GM18873 (cell line): ENCODE results near the gene MYL2.
A peak's percentile ranks its signal among the peaks of the same experiment; 100 is the strongest.

Experiments used
- ATAC-seq: cut with Tn5 transposase; IDR thresholded peaks from one replicate; pipeline ENCODE4 v1.9.1; 2021; ENCODE audit warnings: mild to moderate bottlenecking, moderate library complexity, moderate number of reproducible peaks; ENCODE audit not compliant: unreplicated experiment, low FRiP score

Gene MYL2

GRCh38 chr12:110930348-110931314 is 10.3 kb upstream of the MYL2 start:
- ATAC-seq, result no peak

GRCh38 chr12:110929818-110930217 is 9.4 kb upstream of the MYL2 start:
- no peak for ATAC-seq

- no peak for ATAC-seq
Observed at GRCh38 chr12:110928700-110929099, 8.3 kb upstream of the MYL2 start.

GRCh38 chr12:110927546-110927945 is 7.2 kb upstream of the MYL2 start:
- no peak for ATAC-seq

GRCh38 chr12:110923692-110924334 is 3.4 kb upstream of the MYL2 start:
- no peak for ATAC-seq

- ATAC-seq, result no peak
Observed at GRCh38 chr12:110923192-110923591, 2.8 kb upstream of the MYL2 start.

GRCh38 chr12:110922652-110923051 is 2.3 kb upstream of the MYL2 start:
- ATAC-seq, result no peak

- ATAC-seq, result no peak
Observed at GRCh38 chr12:110921262-110921661, 883 bp upstream of the MYL2 start.

GRCh38 chr12:110919720-110920119 is 659 bp downstream of the MYL2 start:
- no peak for ATAC-seq

GRCh38 chr12:110917961-110918360 is 2.4 kb downstream of the MYL2 start:
- no peak for ATAC-seq

GRCh38 chr12:110917467-110917866 is 2.9 kb downstream of the MYL2 start:
- ATAC-seq, result no peak

- ATAC-seq, result no peak
Observed at GRCh38 chr12:110916295-110916875, 4.0 kb downstream of the MYL2 start.

GRCh38 chr12:110913119-110914056 is 7.0 kb downstream of the MYL2 start:
- peak; percentile 98 for ATAC-seq

- ATAC-seq, result no peak
Observed at GRCh38 chr12:110912263-110912662, 8.1 kb downstream of the MYL2 start.

- no peak for ATAC-seq
Observed at GRCh38 chr12:110908377-110909152, 11.8 kb downstream of the MYL2 start.

GRCh38 chr12:110907583-110907982 is 12.8 kb downstream of the MYL2 start:
- no peak for ATAC-seq

- no peak for ATAC-seq
Observed at GRCh38 chr12:110906985-110907384, 13.4 kb downstream of the MYL2 start.

GRCh38 chr12:110906516-110906915 is 13.9 kb downstream of the MYL2 start:
- ATAC-seq, result no peak

- no peak for ATAC-seq
Observed at GRCh38 chr12:110906083-110906482, 14.3 kb downstream of the MYL2 start.

GRCh38 chr12:110903511-110903910 is 16.9 kb downstream of the MYL2 start:
- ATAC-seq, result no peak
